Measurements from ENCODE around the gene RXRG.

RXRG gene

DNA sequence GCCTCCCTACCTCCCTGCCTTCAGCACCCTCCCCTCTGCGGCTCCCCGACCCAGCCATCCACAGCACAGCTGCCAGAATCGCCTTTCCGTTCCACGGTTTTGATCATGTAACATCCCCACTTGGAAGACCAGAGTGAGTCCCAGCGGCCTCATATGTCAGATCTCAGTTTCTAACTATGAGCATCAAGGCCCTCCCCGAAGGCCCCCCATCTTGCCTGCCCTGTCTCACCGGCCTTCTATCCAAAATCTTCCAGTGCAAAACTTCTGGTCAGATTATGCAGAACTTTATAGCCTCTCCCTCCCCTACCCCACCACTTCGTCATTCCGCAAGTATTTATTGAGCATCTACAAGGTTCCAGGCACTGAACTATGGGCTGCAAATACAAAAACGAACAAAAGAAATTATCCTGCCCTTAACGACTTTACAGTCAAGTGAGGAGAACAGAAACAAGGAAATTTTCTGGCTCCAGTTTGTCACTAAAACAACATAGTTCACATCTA lies 68.1 kb downstream of the RXRG start:
- Histone ChIP-seq H3K9me3 (replicated peaks; ENCODE audit: insufficient read depth, low read length) (no peaks in the 10 kb centered on the region), H3F3A (ENCODE audit: insufficient read depth, low read length) (no peaks in the 10 kb centered on the region), H3K4me3 (ENCODE audit: low read length) (no peak overlapping the region), H3K9ac (ENCODE audit: low read length) (no peak overlapping the region), H3K9me2 (replicated peaks; ENCODE audit: insufficient read depth, low read length) (no peaks in the 10 kb centered on the region), H3K4me2 (ENCODE audit: low read depth, low read length) (0 out of 2 replicates have a peak overlapping the region, but pooled peaks have one; percentile 22), H3K4me1 (ENCODE audit: low read length) (peaks cover 6% of the 10 kb centered on the region), H3K27me3 (replicated peaks; ENCODE audit: insufficient read depth, low read length) (peaks cover 38% of the 10 kb centered on the region), H3K27ac (ENCODE audit: low read length) (no peak overlapping the region), H3K79me2 (ENCODE audit: low read length) (no peaks in the 10 kb centered on the region), H2AFZ (ENCODE audit: low read length) (no peak overlapping the region), H4K20me1 (ENCODE audit: insufficient read depth, low read length) (no peaks in the 10 kb centered on the region), H3K36me3 (replicated peaks; ENCODE audit: insufficient read depth, low read length) (no peaks in the 10 kb centered on the region)
- TF ChIP-seq EZH2 (optimal IDR thresholded peaks at IDR 0.05; ENCODE audit: low read depth, low read length) (no peak), EZH2phosphoT487 (IDR thresholded peaks at IDR 0.05; ENCODE audit: low read length) (no peak)
- TF ChIP-seq, protein P1, sequence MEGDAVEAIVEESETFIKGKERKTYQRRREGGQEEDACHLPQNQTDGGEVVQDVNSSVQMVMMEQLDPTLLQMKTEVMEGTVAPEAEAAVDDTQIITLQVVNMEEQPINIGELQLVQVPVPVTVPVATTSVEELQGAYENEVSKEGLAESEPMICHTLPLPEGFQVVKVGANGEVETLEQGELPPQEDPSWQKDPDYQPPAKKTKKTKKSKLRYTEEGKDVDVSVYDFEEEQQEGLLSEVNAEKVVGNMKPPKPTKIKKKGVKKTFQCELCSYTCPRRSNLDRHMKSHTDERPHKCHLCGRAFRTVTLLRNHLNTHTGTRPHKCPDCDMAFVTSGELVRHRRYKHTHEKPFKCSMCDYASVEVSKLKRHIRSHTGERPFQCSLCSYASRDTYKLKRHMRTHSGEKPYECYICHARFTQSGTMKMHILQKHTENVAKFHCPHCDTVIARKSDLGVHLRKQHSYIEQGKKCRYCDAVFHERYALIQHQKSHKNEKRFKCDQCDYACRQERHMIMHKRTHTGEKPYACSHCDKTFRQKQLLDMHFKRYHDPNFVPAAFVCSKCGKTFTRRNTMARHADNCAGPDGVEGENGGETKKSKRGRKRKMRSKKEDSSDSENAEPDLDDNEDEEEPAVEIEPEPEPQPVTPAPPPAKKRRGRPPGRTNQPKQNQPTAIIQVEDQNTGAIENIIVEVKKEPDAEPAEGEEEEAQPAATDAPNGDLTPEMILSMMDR (IDR thresholded peaks at IDR 0.05; ENCODE audit: low read length): no peak
- DNase-seq: no peak

DNA sequence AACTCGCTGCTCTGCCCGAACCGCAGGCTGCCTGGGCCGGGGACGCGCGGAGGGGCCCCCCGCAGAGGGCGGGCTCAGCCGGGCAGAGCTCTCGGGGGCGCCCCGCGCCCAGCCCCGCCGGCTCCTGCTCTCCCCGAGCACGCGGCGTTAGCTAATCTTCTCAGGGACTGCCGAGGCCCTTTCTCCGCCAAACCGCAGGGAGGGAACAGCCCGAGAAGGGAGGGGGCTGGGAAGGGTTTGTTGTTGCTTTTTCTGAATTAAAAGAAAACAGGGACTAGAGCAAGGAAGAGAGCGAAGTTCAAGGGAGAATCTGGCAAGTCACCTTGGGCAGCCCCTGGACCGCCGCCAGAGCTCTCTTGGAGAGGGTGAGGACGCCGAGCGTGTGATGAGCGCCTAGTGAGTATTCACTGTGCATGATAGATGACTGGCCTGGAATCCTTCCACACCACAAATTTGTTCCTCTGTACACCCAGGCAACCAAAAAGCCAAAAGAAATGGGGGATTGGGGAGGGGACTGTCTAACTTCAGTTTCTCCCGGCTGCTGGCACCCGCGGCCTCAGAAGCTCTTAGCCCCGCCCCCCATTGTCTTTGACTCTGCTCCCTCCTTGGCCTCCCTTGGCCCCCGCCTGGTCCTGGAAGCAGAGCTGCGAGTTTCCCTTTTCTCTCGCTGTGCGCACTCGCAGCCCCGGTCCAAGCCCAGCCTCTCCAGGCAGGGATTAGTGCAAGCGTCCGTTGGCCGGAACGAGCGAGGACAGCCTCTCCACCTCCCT lies 68.7 kb downstream of the RXRG start:
- peaks cover 38% of the 10 kb centered on the region for H3K27me3 ChIP-seq (replicated peaks; ENCODE audit: insufficient read depth, low read length)
- H4K20me1 ChIP-seq (ENCODE audit: insufficient read depth, low read length): no peaks in the 10 kb centered on the region
- TF ChIP-seq, protein P1 (IDR thresholded peaks at IDR 0.05; ENCODE audit: low read length): no peak
- no peak for TF ChIP-seq EZH2phosphoT487 (IDR thresholded peaks at IDR 0.05; ENCODE audit: low read length)
- TF ChIP-seq EZH2 (optimal IDR thresholded peaks at IDR 0.05; ENCODE audit: low read depth, low read length): no peak
- no peaks in the 10 kb centered on the region for H3F3A ChIP-seq (ENCODE audit: insufficient read depth, low read length)
- H3K4me1 ChIP-seq (ENCODE audit: low read length): peaks cover 12% of the 10 kb centered on the region
- H3K4me3 ChIP-seq (ENCODE audit: low read length): no peak overlapping the region
- H3K27ac ChIP-seq (ENCODE audit: low read length): no peak overlapping the region
- no peaks in the 10 kb centered on the region for H3K9me2 ChIP-seq (replicated peaks; ENCODE audit: insufficient read depth, low read length)
- H3K36me3 ChIP-seq (replicated peaks; ENCODE audit: insufficient read depth, low read length): no peaks in the 10 kb centered on the region
- H3K79me2 ChIP-seq (ENCODE audit: low read length): no peaks in the 10 kb centered on the region
- no peak for DNase-seq
- H3K4me2 ChIP-seq (ENCODE audit: low read depth, low read length): no peak overlapping the region
- H3K9me3 ChIP-seq (replicated peaks; ENCODE audit: insufficient read depth, low read length): no peaks in the 10 kb centered on the region
- H3K9ac ChIP-seq (ENCODE audit: low read length): no peak overlapping the region
- no peak overlapping the region for H2AFZ ChIP-seq (ENCODE audit: low read length)

DNA sequence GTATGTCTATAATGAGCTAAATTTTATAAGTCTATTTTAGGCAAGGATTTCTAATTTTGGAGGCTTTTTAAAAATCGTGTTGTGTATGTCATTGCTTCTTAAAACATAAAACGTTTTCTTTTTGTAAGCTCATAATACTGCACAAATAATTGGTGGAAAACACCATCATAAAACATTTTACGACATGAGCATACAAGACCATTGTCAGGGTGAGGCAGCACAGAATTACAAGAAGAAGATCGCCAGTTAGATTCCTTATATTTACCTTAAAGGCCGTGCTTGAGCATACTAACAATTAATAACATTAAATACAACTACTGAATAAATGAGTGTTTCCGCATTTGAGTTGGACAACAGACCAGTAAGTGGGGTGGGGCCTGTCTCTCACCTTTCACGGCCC lies 69.3 kb downstream of the RXRG start:
- Histone ChIP-seq H3F3A (ENCODE audit: insufficient read depth, low read length) (no peaks in the 10 kb centered on the region), H3K36me3 (replicated peaks; ENCODE audit: insufficient read depth, low read length) (no peaks in the 10 kb centered on the region), H3K27ac (ENCODE audit: low read length) (no peak overlapping the region), H3K4me2 (ENCODE audit: low read depth, low read length) (no peak overlapping the region), H3K27me3 (replicated peaks; ENCODE audit: insufficient read depth, low read length) (peaks cover 38% of the 10 kb centered on the region), H3K9me2 (replicated peaks; ENCODE audit: insufficient read depth, low read length) (no peaks in the 10 kb centered on the region), H3K9me3 (replicated peaks; ENCODE audit: insufficient read depth, low read length) (no peaks in the 10 kb centered on the region), H3K4me1 (ENCODE audit: low read length) (peaks cover 16% of the 10 kb centered on the region), H3K4me3 (ENCODE audit: low read length) (no peak overlapping the region), H3K79me2 (ENCODE audit: low read length) (no peaks in the 10 kb centered on the region), H2AFZ (ENCODE audit: low read length) (no peak overlapping the region), H3K9ac (ENCODE audit: low read length) (no peak overlapping the region), H4K20me1 (ENCODE audit: insufficient read depth, low read length) (no peaks in the 10 kb centered on the region)
- DNase-seq: no peak
- no peak for TF ChIP-seq EZH2phosphoT487 (IDR thresholded peaks at IDR 0.05; ENCODE audit: low read length)
- TF ChIP-seq, protein P1 (IDR thresholded peaks at IDR 0.05; ENCODE audit: low read length): no peak
- no peak for TF ChIP-seq EZH2 (optimal IDR thresholded peaks at IDR 0.05; ENCODE audit: low read depth, low read length)
